Measurements from ENCODE around the gene HDAC6. TPM values are rescaled to one million over a fixed set of nuclear protein-coding genes. Genes with fewer than 3 reads are reported as not detected.

The HDAC6 gene
- total and polyA plus RNA-seq, 2 donors (not counting 3 experiments of a cell fraction or from before 2014, with no cell fraction given): 43.7 to 58.4 TPM

GRCh38 chrX:48835524-48836329, 33.9 kb downstream of the HDAC6 start, which contains the start of gene PCSK1N:
TSS of gene PCSK1N (minus strand) at chrX:48835610. CDS start at chrX:48835532, 78 bp downstream.
- no peak within 1 kb of the TSS for H3K4me2 ChIP-seq (ENCODE audit: insufficient read depth, low read length)
- no peaks in the 10 kb centered on the region for H3K9me3 ChIP-seq (replicated peaks; ENCODE audit: control insufficient read depth, insufficient read depth, low read length)
- no peak within 1 kb of the TSS for H2AFZ ChIP-seq (ENCODE audit: low read depth, low read length)
- CTCF ChIA-PET: no interaction called here
- H3K9me1 ChIP-seq (replicated peaks; ENCODE audit: control insufficient read depth, extremely low read depth, insufficient read depth, low read length): no peaks in the 10 kb centered on the region
- H4K20me1 ChIP-seq (replicated peaks; ENCODE audit: control insufficient read depth, extremely low read depth, insufficient read depth, low read length): no peaks in the 10 kb centered on the region
- TF ChIP-seq CTCF (IDR thresholded peaks at IDR 0.05; ENCODE audit: extremely low read depth in 1 of 2, insufficient read depth in 1 of 2, low read depth in 1 of 2, low read length in 2 of 2): no peak
- no peak for TF ChIP-seq GATA2 (IDR thresholded peaks at IDR 0.05; ENCODE audit: insufficient read depth, insufficient read length, low read depth, low read length)
- no peak for TF ChIP-seq POLR2A (IDR thresholded peaks at IDR 0.05; ENCODE audit: low read depth, low read length)
- TF ChIP-seq FOS (IDR thresholded peaks at IDR 0.05; ENCODE audit: borderline replicate concordance, insufficient read depth, low read length): no peak
- no peak for TF ChIP-seq POLR2AphosphoS5 (IDR thresholded peaks at IDR 0.05; ENCODE audit: insufficient read depth, low read depth, low read length)
- TF ChIP-seq MAX (IDR thresholded peaks at IDR 0.05; ENCODE audit: insufficient read depth, insufficient read length): no peak
- TF ChIP-seq MYC (IDR thresholded peaks at IDR 0.05; ENCODE audit: low read depth, low read length): no peak
- no peak for TF ChIP-seq EZH2 (IDR thresholded peaks at IDR 0.05; ENCODE audit: borderline replicate concordance, low read depth, low read length, severe bottlenecking)
- TF ChIP-seq JUN (IDR thresholded peaks at IDR 0.05; ENCODE audit: borderline replicate concordance, insufficient read depth, insufficient read length, low read depth): no peak
- no peak within 1 kb of the TSS for H3K27ac ChIP-seq (ENCODE audit: insufficient read depth, low read depth, low read length)
- H3K9ac ChIP-seq (replicated peaks; ENCODE audit: extremely low read depth, insufficient read depth, low read length): no peak within 1 kb of the TSS
- no TSS peak for BruUV-seq (replicated peaks)
- H3K4me3 ChIP-seq (replicated peaks in 1 of 3; ENCODE audit: insufficient read depth in 1 of 3, low read depth in 1 of 3, low read length in 3 of 3): no peak within 1 kb of the TSS
- no peaks in the 10 kb centered on the region for H3K79me2 ChIP-seq (ENCODE audit: control insufficient read depth, insufficient read depth, low read length)
- dilution Hi-C loops (cut with MboI; ENCODE audit: extremely low pct_ligation_motif_present, low sequenced_read_pairs) (no loop called here), intact Hi-C loops (cut with micrococcal nuclease) (no loop called here)
- FAIRE-seq (no peak), DNase-seq (ENCODE audit: low read depth, low spot score) (no peak)
- POLR2A ChIA-PET: no interaction called here
- H3K36me3 ChIP-seq (ENCODE audit: control insufficient read depth in 2 of 2, extremely low read depth in 1 of 2, insufficient read depth in 2 of 2, low read length in 2 of 2): no peaks in the 10 kb centered on the region
- peaks cover 34 to 41% of the 10 kb centered on the region in 2 experiments for H3K27me3 ChIP-seq (ENCODE audit: control insufficient read depth in 2 of 2, insufficient read depth in 2 of 2, low read length in 2 of 2)
- H3K4me1 ChIP-seq (ENCODE audit: control insufficient read depth, extremely low read depth, insufficient read depth, low read length): no peaks in the 10 kb centered on the region
